Immature natural killer cell (primary cell): ENCODE measurements around the gene NIPA2. TPM values are rescaled to one million over a fixed set of nuclear protein-coding genes. Genes with fewer than 3 reads are reported as not detected.

Experiments
- DNase-seq, 3 donors: peaks; one replicate each; pipeline ENCODE4 v3.0.0; 2022; ENCODE audit warnings: mixed read lengths in 1 of 3
- H3K27ac Mint-ChIP-seq, 6 donors: one replicate each; pipeline ENCODE4 v1.8.0; 2020; ENCODE audit warnings: mixed read lengths in 6 of 6, mild to moderate bottlenecking in 5 of 6, inconsistent platforms in 4 of 6, moderate library complexity in 3 of 6
- H3K27me3 Mint-ChIP-seq, 3 donors: one replicate each; pipeline ENCODE4 v1.8.0; 2020 to 2021; ENCODE audit warnings: low read depth in 3 of 3, mild to moderate bottlenecking in 3 of 3, mixed read lengths in 3 of 3, moderate library complexity in 3 of 3, inconsistent platforms in 1 of 3
- H3K36me3 Mint-ChIP-seq, 3 donors: one replicate each; pipeline ENCODE4 v1.8.0; 2020; ENCODE audit warnings: mixed read lengths in 3 of 3, inconsistent platforms in 2 of 3, mild to moderate bottlenecking in 2 of 3
- H3K4me1 Mint-ChIP-seq, 2 donors: one replicate each; pipeline ENCODE4 v1.8.0; 2020; ENCODE audit warnings: inconsistent platforms in 2 of 2, mild to moderate bottlenecking in 2 of 2, mixed read lengths in 2 of 2, moderate library complexity in 1 of 2
- H3K4me3 Mint-ChIP-seq, 5 donors: one replicate each; pipeline ENCODE4 v1.8.0; 2020; ENCODE audit warnings: mild to moderate bottlenecking in 5 of 5, mixed read lengths in 5 of 5, inconsistent platforms in 3 of 5, moderate library complexity in 3 of 5
- H3K9me3 Mint-ChIP-seq, 6 donors: one replicate each; pipeline ENCODE4 v1.8.0; 2020; ENCODE audit warnings: mild to moderate bottlenecking in 6 of 6, mixed read lengths in 6 of 6, inconsistent platforms in 4 of 6, moderate library complexity in 3 of 6
- polyA plus RNA-seq, 3 donors: library from polyadenylated mRNA; unstranded; fragments of 300-500 nt; fragmentation: Illumina TruSeq; gene quantifications; one replicate each; pipeline ENCODE4 v1.2.3, GENCODE V29; 2021

The NIPA2 gene
- polyA plus RNA-seq, 3 donors from 2014 or later, result 43.6 to 92.3 (median 81.9) TPM

- Mint-ChIP-seq H3K27ac (peak overlapping the region in 3 of 6 donors; percentile 2 to 49 (median 4)), H3K9me3 (no peaks in the 10 kb centered on the region), H3K4me1 (peaks cover 24 to 50% of the 10 kb centered on the region in 2 donors), H3K27me3 (no peaks in the 10 kb centered on the region), H3K36me3 (peaks cover 7 to 20% (median 8%) of the 10 kb centered on the region in 3 donors), H3K4me3 (no peak overlapping the region)
- DNase-seq, result no peak
These were observed 13.0 kb downstream of the NIPA2 start for GRCh38 chr15:22851513-22851912.

GRCh38 chr15:22855791-22856190 is 17.3 kb downstream of the NIPA2 start:
- peak overlapping the region in 1 of 6 donors; percentile 7 for H3K27ac Mint-ChIP-seq
- no peak overlapping the region for H3K4me3 Mint-ChIP-seq
- peaks cover 0 to 2% (median 1%) of the 10 kb centered on the region in 3 donors for H3K27me3 Mint-ChIP-seq
- H3K9me3 Mint-ChIP-seq, result no peaks in the 10 kb centered on the region
- peaks cover 13 to 37% (median 15%) of the 10 kb centered on the region in 3 donors for H3K36me3 Mint-ChIP-seq
- DNase-seq, result no peak
- H3K4me1 Mint-ChIP-seq, result peaks cover 7 to 23% of the 10 kb centered on the region in 2 donors

- peak overlapping the region in 3 of 6 donors; percentile 46 to 66 (median 58) for H3K27ac Mint-ChIP-seq
- no peak for DNase-seq
- H3K9me3 Mint-ChIP-seq, result no peaks in the 10 kb centered on the region
- H3K4me3 Mint-ChIP-seq, result no peak overlapping the region
- H3K36me3 Mint-ChIP-seq, result peaks cover 13 to 42% (median 15%) of the 10 kb centered on the region in 3 donors
- peaks cover 2 to 14% of the 10 kb centered on the region in 2 donors for H3K4me1 Mint-ChIP-seq
- H3K27me3 Mint-ChIP-seq, result peaks cover 0 to 2% (median 1%) of the 10 kb centered on the region in 3 donors
These were observed 18.2 kb downstream of the NIPA2 start for GRCh38 chr15:22856659-22857058.

- DNase-seq, result no peak
- Mint-ChIP-seq H3K4me1 (peaks cover 4 to 17% of the 10 kb centered on the region in 2 donors), H3K36me3 (peaks cover 18 to 53% (median 26%) of the 10 kb centered on the region in 3 donors), H3K27me3 (peaks cover 0 to 2% (median 1%) of the 10 kb centered on the region in 3 donors), H3K27ac (peak overlapping the region in 1 of 6 donors; percentile 10), H3K9me3 (no peaks in the 10 kb centered on the region), H3K4me3 (no peak overlapping the region)
These were observed 22.7 kb downstream of the NIPA2 start for GRCh38 chr15:22861161-22861560.

GRCh38 chr15:22863356-22863755 is 24.9 kb downstream of the NIPA2 start:
- peaks cover 5 to 23% of the 10 kb centered on the region in 2 donors for H3K4me1 Mint-ChIP-seq
- H3K36me3 Mint-ChIP-seq, result peaks cover 15 to 61% (median 33%) of the 10 kb centered on the region in 3 donors

GRCh38 chr15:22866079-22866478 is 27.6 kb downstream of the NIPA2 start:
- Mint-ChIP-seq H3K27ac (peak overlapping the region; percentile 14 to 83 (median 65)), H3K4me3 (no peak overlapping the region), H3K9me3 (no peaks in the 10 kb centered on the region), H3K27me3 (no peaks in the 10 kb centered on the region), H3K4me1 (peaks cover 5 to 23% of the 10 kb centered on the region in 2 donors), H3K36me3 (peaks cover 14 to 55% (median 25%) of the 10 kb centered on the region in 3 donors)
- no peak for DNase-seq

More at GRCh38 chr15:22863356-22863755, 24.9 kb downstream of the NIPA2 start:
- Mint-ChIP-seq H3K9me3 (no peaks in the 10 kb centered on the region), H3K27ac (peak overlapping the region in 2 of 6 donors; percentile 34 to 45), H3K27me3 (peaks cover 0 to 2% (median 0%) of the 10 kb centered on the region in 3 donors), H3K4me3 (no peak overlapping the region)
- no peak for DNase-seq

GRCh38 chr15:22867886-22868285 is 29.4 kb downstream of the NIPA2 start:
- DNase-seq, result no peak
- Mint-ChIP-seq H3K36me3 (peaks cover 14 to 45% (median 19%) of the 10 kb centered on the region in 3 donors), H3K4me3 (no peak overlapping the region), H3K9me3 (no peaks in the 10 kb centered on the region), H3K27ac (no peak overlapping the region), H3K27me3 (no peaks in the 10 kb centered on the region), H3K4me1 (peaks cover 5 to 23% of the 10 kb centered on the region in 2 donors)

GRCh38 chr15:22868495-22868894 is 30.0 kb downstream of the NIPA2 start:
- Mint-ChIP-seq H3K4me1 (peaks cover 5 to 20% of the 10 kb centered on the region in 2 donors), H3K4me3 (no peak overlapping the region), H3K9me3 (no peaks in the 10 kb centered on the region), H3K27me3 (no peaks in the 10 kb centered on the region), H3K27ac (no peak overlapping the region), H3K36me3 (peaks cover 14 to 41% (median 18%) of the 10 kb centered on the region in 3 donors)
- no peak for DNase-seq

- Mint-ChIP-seq H3K9me3 (no peaks in the 10 kb centered on the region), H3K36me3 (peaks cover 10 to 37% (median 14%) of the 10 kb centered on the region in 3 donors), H3K27ac (no peak overlapping the region), H3K27me3 (no peaks in the 10 kb centered on the region), H3K4me3 (no peak overlapping the region), H3K4me1 (peaks cover 3 to 16% of the 10 kb centered on the region in 2 donors)
- DNase-seq, result no peak
These were observed 30.5 kb downstream of the NIPA2 start for GRCh38 chr15:22868928-22869327.

GRCh38 chr15:22869856-22870255 is 31.4 kb downstream of the NIPA2 start:
- H3K4me1 Mint-ChIP-seq, result peaks cover 3 to 15% of the 10 kb centered on the region in 2 donors
- H3K36me3 Mint-ChIP-seq, result peaks cover 10 to 34% (median 14%) of the 10 kb centered on the region in 3 donors
- no peak for DNase-seq
- no peak overlapping the region for H3K4me3 Mint-ChIP-seq
- H3K9me3 Mint-ChIP-seq, result no peaks in the 10 kb centered on the region
- no peak overlapping the region for H3K27ac Mint-ChIP-seq
- H3K27me3 Mint-ChIP-seq, result no peaks in the 10 kb centered on the region

GRCh38 chr15:22870865-22871264 is 32.4 kb downstream of the NIPA2 start:
- Mint-ChIP-seq H3K9me3 (no peaks in the 10 kb centered on the region), H3K4me1 (peaks cover 3 to 10% of the 10 kb centered on the region in 2 donors), H3K36me3 (peaks cover 7 to 30% (median 10%) of the 10 kb centered on the region in 3 donors), H3K4me3 (no peak overlapping the region), H3K27me3 (no peaks in the 10 kb centered on the region), H3K27ac (peak overlapping the region in 1 of 6 donors; percentile 4)
- no peak for DNase-seq

- Mint-ChIP-seq H3K36me3 (peaks cover 3 to 26% (median 8%) of the 10 kb centered on the region in 3 donors), H3K27ac (peak overlapping the region in 1 of 6 donors; percentile 30), H3K9me3 (no peaks in the 10 kb centered on the region), H3K4me1 (peaks cover 0 to 3% of the 10 kb centered on the region in 2 donors), H3K27me3 (no peaks in the 10 kb centered on the region), H3K4me3 (no peak overlapping the region)
- no peak for DNase-seq
These were observed 33.1 kb downstream of the NIPA2 start for GRCh38 chr15:22871481-22872086.

- DNase-seq, result no peak
- H3K36me3 Mint-ChIP-seq, result peaks cover 0 to 18% (median 8%) of the 10 kb centered on the region in 3 donors
- peaks cover 0 to 2% (median 0%) of the 10 kb centered on the region in 3 donors for H3K27me3 Mint-ChIP-seq
- peaks cover 0 to 1% (median 0%) of the 10 kb centered on the region in 6 donors for H3K9me3 Mint-ChIP-seq
- H3K4me1 Mint-ChIP-seq, result no peaks in the 10 kb centered on the region
- H3K27ac Mint-ChIP-seq, result peak overlapping the region in 1 of 6 donors; percentile 17
- no peak overlapping the region for H3K4me3 Mint-ChIP-seq
These were observed 34.7 kb downstream of the NIPA2 start for GRCh38 chr15:22872936-22873701.

- H3K9me3 Mint-ChIP-seq, result peaks cover 0 to 1% (median 0%) of the 10 kb centered on the region in 6 donors
- H3K4me3 Mint-ChIP-seq, result no peak overlapping the region
- peaks cover 0 to 11% (median 8%) of the 10 kb centered on the region in 3 donors for H3K36me3 Mint-ChIP-seq
- H3K27ac Mint-ChIP-seq, result no peak overlapping the region
- peaks cover 0 to 3% (median 0%) of the 10 kb centered on the region in 3 donors for H3K27me3 Mint-ChIP-seq
- H3K4me1 Mint-ChIP-seq, result no peaks in the 10 kb centered on the region
- DNase-seq, result no peak
These were observed 35.4 kb downstream of the NIPA2 start for GRCh38 chr15:22873841-22874240.
